Kidney (tissue), 14 donors: ENCODE results near the gene PRSS36. TPM values are rescaled to one million over a fixed set of nuclear protein-coding genes. Genes with fewer than 3 reads are reported as not detected.

Experiments
- DNase-seq, 5 donors: peaks; one replicate each; pipeline ENCODE4 v3.0.0-alpha.2; 2013 to 2020
- FAIRE-seq: peaks from 2 replicates; lab custom pipeline; 2012; peaks lifted over from hg19 to GRCh38; lab: Jason Lieb, UNC
- H3K27ac ChIP-seq, 2 donors: one replicate each; pipeline ENCODE4 v1.7.0; 2013; ENCODE audit warnings: low read depth in 2 of 2, low read length in 2 of 2, inconsistent platforms in 1 of 2
- H3K27me3 ChIP-seq: one replicate; pipeline ENCODE4 v1.7.1; 2013; ENCODE audit warnings: low read length, inconsistent platforms; ENCODE audit not compliant: control insufficient read depth, insufficient read depth
- H3K36me3 ChIP-seq, 3 donors: one replicate each; pipeline versions ENCODE4 v1.7.0 to v1.7.1; 2013; ENCODE audit warnings: low read length in 3 of 3, control low read depth in 1 of 3, inconsistent platforms in 1 of 3; ENCODE audit not compliant: insufficient read depth in 3 of 3, control insufficient read depth in 2 of 3
- H3K4me1 ChIP-seq, 3 donors: one replicate each; pipeline versions ENCODE4 v1.7.0 to v1.7.1; 2013; ENCODE audit warnings: low read length in 3 of 3, inconsistent platforms in 1 of 3, low read depth in 1 of 3; ENCODE audit not compliant: control insufficient read depth in 2 of 3, insufficient read depth in 2 of 3
- H3K4me3 ChIP-seq, 3 donors: one replicate each; pipeline versions ENCODE4 v1.7.0 to v1.8.1; 2013; ENCODE audit warnings: low read length in 3 of 3, control low read depth in 1 of 3, inconsistent platforms in 1 of 3
- H3K9ac ChIP-seq, 3 donors: one replicate each; pipeline versions ENCODE4 v1.7.0 to v1.7.1; 2013; ENCODE audit warnings: low read length in 3 of 3, control low read depth in 1 of 3, inconsistent platforms in 1 of 3
- H3K9me3 ChIP-seq, 3 donors: one replicate each; pipeline versions ENCODE4 v1.7.0 to v1.7.1; 2013; ENCODE audit warnings: low read length in 3 of 3, control low read depth in 1 of 3, inconsistent platforms in 1 of 3; ENCODE audit not compliant: control insufficient read depth in 2 of 3, insufficient read depth in 1 of 3
- CTCF ChIP-seq: IDR thresholded peaks from 3 replicates; pipeline ENCODE4 v1.5.1; 2012; ENCODE audit warnings: mild to moderate bottlenecking, moderate library complexity, borderline replicate concordance; ENCODE audit not compliant: insufficient read depth; ENCODE audit errors: extremely low read depth
- intact Hi-C: fragments of 100-400 bp; cut with DNase I; formaldehyde crosslinking; loops from one replicate; pipeline ENCODE4 v1.11.1; 2022
- polyA plus RNA-seq: library from polyadenylated mRNA; stranded (reverse); fragments of 350-450 nt; fragmentation: Illumina TruSeq; extraction: RNeasy Lipid Tissue Mini Kit (QIAGEN cat#74804); gene quantifications from one replicate; pipeline ENCODE4 v1.2.3, GENCODE V29; 2014; ENCODE audit warnings: low read depth, low replicate concordance; ENCODE audit not compliant: insufficient read depth
- total RNA-seq: library from RNA; stranded (reverse); fragmentation: NEBNext Ultra II Directional; extraction: Animal tissue kit (Norgen Biotek cat#: 25700); gene quantifications from one replicate; pipeline ENCODE4 v1.2.1, GENCODE V29; 2021
- donor health status: control.
- donor health status: control.
- donor health status: control.
- donor health status: control.
- donor health status: control.
- donor health status: DM: yes; HTN: yes; CAD: no.
- donor health status: Normal renal cell carcinoma (clear cell type).

The PRSS36 gene
- total and polyA plus RNA-seq, 2 donors from 2014 or later, result 1.7 to 4.1 TPM

GRCh38 chr16:31192856-31193642, 43.2 kb upstream of the PRSS36 start:
- intact Hi-C loops, result no loop called here
- no peak overlapping the region for H3K9ac ChIP-seq
- H3K27me3 ChIP-seq, result no peaks in the 10 kb centered on the region
- no peak for DNase-seq
- H3K4me1 ChIP-seq, result no peaks in the 10 kb centered on the region
- TF ChIP-seq CTCF, result no peak
- H3K4me3 ChIP-seq, result no peak overlapping the region
- H3K9me3 ChIP-seq, result no peaks in the 10 kb centered on the region
- H3K27ac ChIP-seq, result no peak overlapping the region
- peaks cover 32 to 55% (median 52%) of the 10 kb centered on the region in 3 donors for H3K36me3 ChIP-seq
- FAIRE-seq, result no peak

- no peak for FAIRE-seq
- intact Hi-C loops, result no loop called here
- TF ChIP-seq CTCF, result no peak
These were observed 42.0 kb upstream of the PRSS36 start for GRCh38 chr16:31191697-31192428.

GRCh38 chr16:31190818-31191444, 41.1 kb upstream of the PRSS36 start:
- FAIRE-seq, result no peak
- Histone ChIP-seq H3K9me3 (no peaks in the 10 kb centered on the region), H3K4me1 (no peaks in the 10 kb centered on the region), H3K27me3 (no peaks in the 10 kb centered on the region), H3K9ac (no peak overlapping the region), H3K36me3 (peaks cover 39 to 73% (median 69%) of the 10 kb centered on the region in 3 donors), H3K27ac (no peak overlapping the region), H3K4me3 (no peak overlapping the region)
- intact Hi-C loops, result no loop called here
- DNase-seq, result no peak
- no peak for TF ChIP-seq CTCF

More at GRCh38 chr16:31191697-31192428, 42.0 kb upstream of the PRSS36 start:
- no peak overlapping the region for H3K4me3 ChIP-seq
- no peak for DNase-seq
- no peaks in the 10 kb centered on the region for H3K27me3 ChIP-seq
- H3K9me3 ChIP-seq, result no peaks in the 10 kb centered on the region
- H3K36me3 ChIP-seq, result peaks cover 36 to 67% (median 59%) of the 10 kb centered on the region in 3 donors
- H3K9ac ChIP-seq, result no peak overlapping the region
- no peaks in the 10 kb centered on the region for H3K4me1 ChIP-seq
- H3K27ac ChIP-seq, result no peak overlapping the region
